GM10248 (cell line): ENCODE results near the gene SRRT.

Source experiments
- CTCF ChIA-PET: fragments of 300-600 bp; sonication (Branson Sonifier 250); formaldehyde crosslinking; extraction: SDS; loops from one replicate; lab custom pipeline; 2021; ENCODE audit warnings: antibody characterized with exemption; lab: Yijun Ruan, JAX
- POLR2A ChIA-PET: fragments of 350-650 bp; sonication (Branson Sonifier 250); formaldehyde crosslinking; extraction: SDS; loops from one replicate; lab custom pipeline; 2020; ENCODE audit warnings: antibody characterized with exemption; lab: Yijun Ruan, JAX
- DNase-seq: peaks from one replicate; pipeline ENCODE4 v3.0.0; 2012; ENCODE audit errors: extremely low spot score
- CTCF ChIP-seq: IDR thresholded peaks from 2 replicates; pipeline ENCODE4 v1.5.1; 2012; ENCODE audit warnings: mild to moderate bottlenecking, low read depth; ENCODE audit errors: extremely low read depth, missing control alignments, control extremely low read depth

SRRT gene

GRCh38 chr7:100864263-100864845, 10.5 kb upstream of the SRRT start:
- POLR2A ChIA-PET = no interaction called here
- TF ChIP-seq CTCF = no peak
- DNase-seq = no peak
- CTCF ChIA-PET = interaction anchor here (1.0 to 2.2 kb wide), 2 partner anchors 10 to 12 kb away, joined by 4 to 9 read pairs; partner anchors contain the start of gene SLC12A9

GRCh38 chr7:100865372-100865911, 9.5 kb upstream of the SRRT start:
- TF ChIP-seq CTCF = no peak
- no peak for DNase-seq
- POLR2A ChIA-PET = no interaction called here
- CTCF ChIA-PET = no interaction called here

- POLR2A ChIA-PET = no interaction called here
- DNase-seq = no peak
These were observed 8.8 kb upstream of the SRRT start for GRCh38 chr7:100865938-100866728.

GRCh38 chr7:100866729-100867039, 8.2 kb upstream of the SRRT start:
- ChIA-PET CTCF (interaction anchor here (0.8 to 1.4 kb wide), 2 partner anchors 14 to 277 kb away, joined by 3 to 4 read pairs; partner anchors contain the start of gene SLC12A9), POLR2A (interaction anchor here (0.7 kb wide), 1 partner anchor 14 kb away, joined by 3 read pairs; the partner anchor contains the start of gene SLC12A9)
- no peak for DNase-seq
- no peak for TF ChIP-seq CTCF

More at GRCh38 chr7:100865938-100866728, 8.8 kb upstream of the SRRT start:
- no peak for TF ChIP-seq CTCF
- CTCF ChIA-PET = interaction anchor here (0.8 to 1.4 kb wide), 2 partner anchors 13 to 278 kb away, joined by 3 to 4 read pairs; partner anchors contain the start of gene SLC12A9

- no peak for TF ChIP-seq CTCF
- DNase-seq = peak; percentile 83
- ChIA-PET CTCF (interaction anchor here (0.8 to 1.4 kb wide), 2 partner anchors 15 to 277 kb away, joined by 3 to 4 read pairs; partner anchors contain the start of gene SLC12A9), POLR2A (interaction anchor here (0.7 kb wide), 1 partner anchor 15 kb away, joined by 3 read pairs; the partner anchor contains the start of gene SLC12A9)
These were observed 7.7 kb upstream of the SRRT start, which contains the start of gene TRIP6 for GRCh38 chr7:100867040-100867775. Gene TRIP6, plus strand, starts transcription at chr7:100867387. Its CDS starts 111 bp downstream, at chr7:100867498.

GRCh38 chr7:100867776-100868485, 7.0 kb upstream of the SRRT start:
- ChIA-PET CTCF (interaction anchor here (1.4 kb wide), 1 partner anchor 15 kb away, joined by 4 read pairs; the partner anchor contains the start of gene SLC12A9), POLR2A (no interaction called here)

More at GRCh38 chr7:100867776-100868485, 7.0 kb upstream of the SRRT start:
- TF ChIP-seq CTCF = no peak
- no peak for DNase-seq
